Measurements from ENCODE around the gene COL18A1. TPM values are rescaled to one million over a fixed set of nuclear protein-coding genes. Genes with fewer than 3 reads are reported as not detected.

The COL18A1 gene
- total RNA-seq, 4 donors from 2014 or later = 18.6 to 85.0 (median 33.0) TPM

DNA sequence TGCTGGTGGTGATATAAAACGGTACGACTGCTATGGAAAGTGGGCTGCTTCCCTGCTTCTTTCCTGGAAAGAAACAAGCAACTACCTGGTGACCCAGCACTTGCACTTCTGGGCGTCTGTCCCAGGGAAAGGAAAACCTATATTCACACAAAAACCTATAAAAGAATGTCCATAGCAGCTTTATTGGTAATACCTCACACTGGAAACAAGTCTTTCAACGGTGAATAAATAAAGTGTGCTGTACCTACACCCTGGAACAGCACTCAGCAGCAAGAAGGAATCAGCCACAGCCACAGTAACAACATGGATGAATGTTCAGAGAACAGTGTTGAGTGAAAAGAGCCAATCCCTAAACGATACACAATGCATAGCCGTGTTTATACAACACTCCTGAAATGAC lies 117.4 kb downstream of the COL18A1 start:
- peaks cover 0 to 14% (median 0%) of the 10 kb centered on the region in 3 donors for H3K36me3 ChIP-seq
- TF ChIP-seq POLR2A (IDR thresholded peaks at IDR 0.05) = no peak
- TF ChIP-seq, protein P1, sequence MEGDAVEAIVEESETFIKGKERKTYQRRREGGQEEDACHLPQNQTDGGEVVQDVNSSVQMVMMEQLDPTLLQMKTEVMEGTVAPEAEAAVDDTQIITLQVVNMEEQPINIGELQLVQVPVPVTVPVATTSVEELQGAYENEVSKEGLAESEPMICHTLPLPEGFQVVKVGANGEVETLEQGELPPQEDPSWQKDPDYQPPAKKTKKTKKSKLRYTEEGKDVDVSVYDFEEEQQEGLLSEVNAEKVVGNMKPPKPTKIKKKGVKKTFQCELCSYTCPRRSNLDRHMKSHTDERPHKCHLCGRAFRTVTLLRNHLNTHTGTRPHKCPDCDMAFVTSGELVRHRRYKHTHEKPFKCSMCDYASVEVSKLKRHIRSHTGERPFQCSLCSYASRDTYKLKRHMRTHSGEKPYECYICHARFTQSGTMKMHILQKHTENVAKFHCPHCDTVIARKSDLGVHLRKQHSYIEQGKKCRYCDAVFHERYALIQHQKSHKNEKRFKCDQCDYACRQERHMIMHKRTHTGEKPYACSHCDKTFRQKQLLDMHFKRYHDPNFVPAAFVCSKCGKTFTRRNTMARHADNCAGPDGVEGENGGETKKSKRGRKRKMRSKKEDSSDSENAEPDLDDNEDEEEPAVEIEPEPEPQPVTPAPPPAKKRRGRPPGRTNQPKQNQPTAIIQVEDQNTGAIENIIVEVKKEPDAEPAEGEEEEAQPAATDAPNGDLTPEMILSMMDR (IDR thresholded peaks at IDR 0.05) = no peak
- no peaks in the 10 kb centered on the region for H3K27me3 ChIP-seq
- peaks cover 0 to 13% (median 0%) of the 10 kb centered on the region in 4 donors for H3K4me1 ChIP-seq
- H3K9me3 ChIP-seq = peaks cover 0 to 16% (median 0%) of the 10 kb centered on the region in 4 donors
- DNase-seq = no peak
- H3K4me3 ChIP-seq = no peak overlapping the region
- no peak overlapping the region for H3K27ac ChIP-seq

DNA sequence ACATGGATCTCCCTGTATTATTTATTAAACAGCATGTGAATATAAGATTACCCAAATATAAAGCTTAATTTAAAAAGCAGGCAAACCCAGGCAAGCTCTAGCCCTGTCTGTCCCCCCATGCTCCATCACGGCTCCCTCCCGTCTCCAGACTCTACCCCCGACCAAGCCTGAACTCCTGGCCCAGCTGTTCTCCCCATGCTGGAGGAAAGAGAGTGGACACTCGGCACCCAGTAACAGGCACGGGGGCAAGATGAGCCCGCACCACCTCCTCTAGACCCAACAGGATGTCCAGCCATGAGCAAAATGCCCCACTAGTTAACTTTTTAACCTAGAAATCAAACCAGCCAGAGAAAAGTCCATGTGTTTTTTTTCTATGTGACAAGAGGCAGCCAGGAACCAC lies 118.0 kb downstream of the COL18A1 start:
- no peak overlapping the region for H3K4me3 ChIP-seq
- H3K9me3 ChIP-seq = peaks cover 0 to 16% (median 0%) of the 10 kb centered on the region in 4 donors
- no peaks in the 10 kb centered on the region for H3K27me3 ChIP-seq
- H3K4me1 ChIP-seq = peaks cover 0 to 13% (median 0%) of the 10 kb centered on the region in 4 donors
- no peak overlapping the region for H3K27ac ChIP-seq
- H3K36me3 ChIP-seq = peaks cover 0 to 14% (median 0%) of the 10 kb centered on the region in 3 donors
- peak in 2 of 3 donors; percentile 13 to 23 for DNase-seq
- no peak for TF ChIP-seq POLR2A (IDR thresholded peaks at IDR 0.05)
- TF ChIP-seq, protein P1 (IDR thresholded peaks at IDR 0.05) = no peak

DNA sequence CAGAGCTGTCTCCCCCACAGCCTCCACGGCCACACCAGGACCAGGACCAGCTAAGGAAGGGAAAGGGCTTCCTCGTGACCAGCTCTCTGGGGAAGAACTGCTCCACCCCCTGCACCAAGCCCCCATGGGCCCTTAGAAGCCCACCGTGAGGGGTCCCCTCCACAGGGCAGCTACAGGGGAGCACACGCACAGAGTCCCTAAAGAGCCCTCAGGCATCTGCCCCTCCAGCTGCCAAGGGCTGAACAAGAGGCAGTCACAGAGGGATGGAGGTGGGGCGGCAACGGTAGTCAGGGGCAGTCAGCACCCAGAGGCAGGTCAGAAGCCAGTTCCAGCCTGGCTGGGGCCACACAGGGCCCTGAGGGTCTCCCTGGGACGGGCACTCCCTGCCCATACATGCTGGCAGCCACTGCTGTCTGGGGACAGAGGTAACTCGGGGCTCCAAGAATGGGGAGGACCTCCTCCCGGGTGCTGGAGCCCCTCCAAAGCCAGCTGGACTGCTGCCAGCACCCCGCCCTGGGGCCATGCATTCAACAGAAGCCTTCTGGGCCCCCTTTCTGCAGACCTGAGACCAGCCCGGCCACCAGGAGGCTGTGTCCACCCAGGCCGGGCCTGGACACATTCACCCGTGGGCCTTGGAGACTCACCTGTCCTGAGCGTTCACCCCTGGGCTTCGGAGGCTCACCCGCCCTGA lies 118.6 kb downstream of the COL18A1 start:
- peak in 2 of 3 donors; percentile 42 to 44 for DNase-seq
- Histone ChIP-seq H3K4me3 (no peak overlapping the region), H3K4me1 (peaks cover 0 to 13% (median 0%) of the 10 kb centered on the region in 4 donors), H3K27ac (no peak overlapping the region), H3K27me3 (no peaks in the 10 kb centered on the region), H3K36me3 (peaks cover 0 to 14% (median 0%) of the 10 kb centered on the region in 3 donors), H3K9me3 (peaks cover 0 to 16% (median 0%) of the 10 kb centered on the region in 4 donors)
- TF ChIP-seq POLR2A (IDR thresholded peaks at IDR 0.05) = no peak
- TF ChIP-seq, protein P1 (IDR thresholded peaks at IDR 0.05) = no peak

DNA sequence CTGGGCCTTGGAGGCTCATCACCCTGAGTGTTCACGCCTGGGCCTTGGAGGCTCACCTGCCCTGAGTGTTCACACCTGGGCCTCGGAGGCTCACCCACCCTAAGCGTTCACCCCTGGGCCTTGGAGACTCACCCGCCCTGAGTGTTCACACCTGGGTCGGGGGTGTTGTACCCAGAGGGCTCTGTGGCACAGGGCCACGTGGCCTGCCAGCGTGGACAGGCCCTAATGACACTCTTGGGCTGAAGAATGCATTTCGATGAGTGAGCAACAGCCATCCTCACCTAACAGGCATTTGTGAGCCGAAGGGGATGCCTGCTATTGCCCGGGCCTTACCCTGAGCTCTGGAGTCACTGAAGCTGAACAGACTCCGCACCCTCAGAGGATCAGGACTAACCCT lies 119.8 kb downstream of the COL18A1 start:
- peak in 1 of 3 donors; percentile 33 for DNase-seq
- peaks cover 0 to 14% (median 0%) of the 10 kb centered on the region in 3 donors for H3K36me3 ChIP-seq

DNA sequence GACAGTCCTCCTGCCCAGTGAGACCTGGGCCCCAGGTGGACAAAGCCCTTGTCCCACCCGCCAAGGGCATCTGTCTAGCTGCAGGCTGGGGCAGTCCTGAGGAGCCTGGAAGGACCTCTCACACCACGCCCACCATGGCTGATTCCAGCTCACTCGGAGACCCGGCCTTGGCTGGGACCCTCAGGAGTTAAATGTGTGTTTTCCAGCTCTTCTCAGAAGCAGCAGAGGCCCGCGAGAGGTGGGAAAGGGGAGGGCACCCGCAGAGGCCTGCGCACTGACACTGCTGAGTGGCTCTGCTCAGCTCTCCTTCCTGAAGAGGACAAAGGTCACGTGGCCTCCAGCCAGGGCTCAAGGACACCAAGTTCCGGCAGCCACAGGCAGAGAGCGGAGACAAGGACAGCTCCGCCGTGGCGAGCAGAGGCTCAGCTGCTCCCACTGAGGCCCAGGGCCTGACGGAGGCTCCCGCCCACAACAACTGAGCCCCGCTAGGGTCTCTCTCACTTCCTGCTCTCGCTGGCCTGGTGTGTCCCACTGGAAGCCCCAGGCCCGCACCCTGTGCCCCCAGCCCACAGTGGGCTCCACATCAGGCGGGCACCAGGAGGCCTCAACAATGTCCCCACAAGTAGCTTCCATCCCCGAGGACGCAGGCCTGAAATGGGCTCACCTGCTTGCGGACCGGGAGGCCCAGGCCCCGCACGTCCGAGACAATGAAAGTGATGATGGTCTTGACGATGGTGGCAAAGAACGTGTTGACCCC lies 120.4 kb downstream of the COL18A1 start:
- H3K27me3 ChIP-seq = no peaks in the 10 kb centered on the region
- H3K36me3 ChIP-seq = peaks cover 0 to 18% (median 0%) of the 10 kb centered on the region in 3 donors
- TF ChIP-seq POLR2A (IDR thresholded peaks at IDR 0.05) = peak in 1 of 2 donors; percentile 35
- TF ChIP-seq, protein P1 (IDR thresholded peaks at IDR 0.05) = no peak
- peaks cover 0 to 2% (median 0%) of the 10 kb centered on the region in 4 donors for H3K9me3 ChIP-seq
- peak overlapping the region in 2 of 4 donors; percentile 31 to 67 for H3K27ac ChIP-seq
- H3K4me3 ChIP-seq = no peak overlapping the region
- H3K4me1 ChIP-seq = peaks cover 0 to 13% (median 0%) of the 10 kb centered on the region in 4 donors
- DNase-seq = peak in 2 of 3 donors; percentile 83 to 86

More for the DNA sequence above, 119.8 kb downstream of the COL18A1 start:
- TF ChIP-seq, protein P1 (IDR thresholded peaks at IDR 0.05) = no peak
- TF ChIP-seq POLR2A (IDR thresholded peaks at IDR 0.05) = no peak
- Histone ChIP-seq H3K9me3 (peaks cover 0 to 8% (median 0%) of the 10 kb centered on the region in 4 donors), H3K27ac (peak overlapping the region in 2 of 4 donors; percentile 31 to 67), H3K27me3 (no peaks in the 10 kb centered on the region), H3K4me3 (no peak overlapping the region), H3K4me1 (peaks cover 0 to 13% (median 0%) of the 10 kb centered on the region in 4 donors)
